Omental fat pad (tissue), 4 donors: ENCODE measurements around the gene DHCR7. TPM values are rescaled to one million over a fixed set of nuclear protein-coding genes. Genes with fewer than 3 reads are reported as not detected.

Experiments used
- ATAC-seq: fragments of 150-250 bp; one replicate; pipeline ENCODE4 v1.9.1; 2016; ENCODE audit warnings: mild to moderate bottlenecking, moderate library complexity; ENCODE audit not compliant: low FRiP score
- DNase-seq: peaks from one replicate; pipeline ENCODE4 v3.0.0-alpha.2; 2019; ENCODE audit warnings: low spot score
- total RNA-seq, 4 donors: library from RNA; depleted of rRNA; stranded (reverse); fragments of >200 nt; gene quantifications; one replicate each; pipeline ENCODE4 v1.1.0, GENCODE V29; 2016
- TF ChIP-seq, protein P1 (sequence below), 3 donors: fragments of 450-650 bp; IDR thresholded peaks; one replicate each; pipeline ENCODE4 v1.5.1; 2016 to 2017; ENCODE audit warnings: antibody characterized with exemption in 3 of 3, mild to moderate bottlenecking in 3 of 3, moderate library complexity in 2 of 3

Gene DHCR7
- total RNA-seq, 4 donors from 2014 or later: 12.9 to 76.5 (median 37.4) TPM

DNA sequence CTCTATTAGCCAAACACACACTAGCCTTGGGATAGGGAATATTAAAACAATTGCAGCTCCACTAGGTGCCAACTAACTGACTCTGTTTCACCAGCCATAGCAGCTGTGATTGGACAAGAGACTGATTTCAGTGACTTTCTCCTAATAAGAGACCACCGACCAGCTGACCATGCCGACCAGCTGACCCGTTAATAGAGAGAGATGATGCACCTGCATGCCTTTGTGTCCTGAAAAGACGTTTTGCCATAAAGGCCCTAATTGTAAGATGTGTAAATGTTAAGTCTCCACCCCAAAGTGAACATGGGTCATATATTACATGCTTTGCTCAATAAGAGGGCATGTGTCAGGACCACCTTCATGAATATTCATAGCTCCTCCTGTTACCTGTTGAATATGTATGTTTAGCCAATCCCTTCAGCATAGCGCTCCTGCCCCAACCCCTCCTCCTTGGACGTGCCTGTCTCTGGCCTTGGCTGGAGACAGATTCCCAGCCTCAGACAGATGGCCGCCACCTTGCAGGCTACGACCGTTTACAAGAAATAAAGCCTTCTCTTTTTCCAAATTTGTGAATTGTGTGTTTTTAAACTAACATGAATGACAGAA is 3.5 kb upstream of the DHCR7 start:
- TF ChIP-seq, protein P1, sequence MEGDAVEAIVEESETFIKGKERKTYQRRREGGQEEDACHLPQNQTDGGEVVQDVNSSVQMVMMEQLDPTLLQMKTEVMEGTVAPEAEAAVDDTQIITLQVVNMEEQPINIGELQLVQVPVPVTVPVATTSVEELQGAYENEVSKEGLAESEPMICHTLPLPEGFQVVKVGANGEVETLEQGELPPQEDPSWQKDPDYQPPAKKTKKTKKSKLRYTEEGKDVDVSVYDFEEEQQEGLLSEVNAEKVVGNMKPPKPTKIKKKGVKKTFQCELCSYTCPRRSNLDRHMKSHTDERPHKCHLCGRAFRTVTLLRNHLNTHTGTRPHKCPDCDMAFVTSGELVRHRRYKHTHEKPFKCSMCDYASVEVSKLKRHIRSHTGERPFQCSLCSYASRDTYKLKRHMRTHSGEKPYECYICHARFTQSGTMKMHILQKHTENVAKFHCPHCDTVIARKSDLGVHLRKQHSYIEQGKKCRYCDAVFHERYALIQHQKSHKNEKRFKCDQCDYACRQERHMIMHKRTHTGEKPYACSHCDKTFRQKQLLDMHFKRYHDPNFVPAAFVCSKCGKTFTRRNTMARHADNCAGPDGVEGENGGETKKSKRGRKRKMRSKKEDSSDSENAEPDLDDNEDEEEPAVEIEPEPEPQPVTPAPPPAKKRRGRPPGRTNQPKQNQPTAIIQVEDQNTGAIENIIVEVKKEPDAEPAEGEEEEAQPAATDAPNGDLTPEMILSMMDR (IDR thresholded peaks at IDR 0.05): no peak
- DNase-seq (no peak), ATAC-seq (no peak)

DNA sequence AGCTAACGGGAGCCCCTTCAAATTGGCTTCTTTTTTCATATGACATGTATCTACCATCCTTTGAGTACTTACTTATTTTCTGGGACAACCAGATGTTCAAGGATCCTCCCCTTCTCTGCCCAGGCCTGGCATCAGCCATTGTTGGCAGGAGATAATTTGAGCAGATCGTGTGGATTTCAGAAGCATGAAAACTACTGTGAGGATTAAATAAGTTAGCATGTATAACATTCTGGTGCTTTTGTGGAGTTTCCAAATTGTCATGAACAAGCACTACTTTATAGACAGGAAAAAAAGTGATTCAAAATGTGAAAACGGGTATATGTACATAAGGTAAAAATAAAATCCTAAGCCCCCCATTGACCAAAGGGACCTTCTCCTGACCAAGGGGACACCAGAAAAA is 2.7 kb upstream of the DHCR7 start:
- ATAC-seq: no peak
- TF ChIP-seq, protein P1 (IDR thresholded peaks at IDR 0.05): no peak
- no peak for DNase-seq

DNA sequence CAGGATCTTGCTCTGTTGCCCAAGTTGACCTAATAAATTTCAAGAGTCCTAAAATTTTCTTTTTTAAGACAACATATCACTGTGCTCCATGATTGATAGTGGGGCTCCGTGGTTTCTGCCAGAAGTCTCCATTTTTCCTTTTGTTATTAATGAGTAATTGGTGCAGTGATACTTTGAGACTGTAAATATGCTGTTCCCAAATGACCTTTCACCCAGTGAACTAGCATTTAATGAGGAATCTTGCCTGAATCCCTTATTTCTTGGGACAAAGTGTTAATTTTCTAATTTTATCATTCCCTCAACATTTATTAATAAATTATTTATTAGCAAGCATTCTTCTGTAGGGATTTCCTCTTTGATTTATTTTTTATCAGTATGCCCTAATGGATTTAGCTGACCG is 2.3 kb upstream of the DHCR7 start:
- TF ChIP-seq, protein P1 (IDR thresholded peaks at IDR 0.05): no peak
- DNase-seq (no peak), ATAC-seq (no peak)

DNA sequence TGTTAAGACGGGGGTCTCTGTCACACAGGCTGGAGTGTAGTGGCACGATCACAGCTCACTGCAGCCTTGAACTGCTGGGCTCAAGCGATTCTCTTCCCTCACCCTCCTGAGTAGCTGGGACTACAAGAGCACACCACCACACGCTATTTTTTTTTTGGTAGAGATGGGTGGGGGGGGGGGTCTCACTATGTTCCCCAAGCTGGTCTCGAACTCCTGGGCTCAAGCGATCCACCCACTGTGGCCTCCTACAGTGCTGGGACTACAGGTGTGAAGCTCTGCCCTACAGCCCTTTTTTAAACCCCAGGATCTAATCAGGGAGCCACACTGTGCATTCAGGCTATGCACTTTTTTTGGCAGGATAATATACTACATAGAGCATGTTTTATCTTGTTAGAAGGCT is 1.4 kb upstream of the DHCR7 start:
- no peak for DNase-seq
- TF ChIP-seq, protein P1 (IDR thresholded peaks at IDR 0.05): no peak
- ATAC-seq: no peak

DNA sequence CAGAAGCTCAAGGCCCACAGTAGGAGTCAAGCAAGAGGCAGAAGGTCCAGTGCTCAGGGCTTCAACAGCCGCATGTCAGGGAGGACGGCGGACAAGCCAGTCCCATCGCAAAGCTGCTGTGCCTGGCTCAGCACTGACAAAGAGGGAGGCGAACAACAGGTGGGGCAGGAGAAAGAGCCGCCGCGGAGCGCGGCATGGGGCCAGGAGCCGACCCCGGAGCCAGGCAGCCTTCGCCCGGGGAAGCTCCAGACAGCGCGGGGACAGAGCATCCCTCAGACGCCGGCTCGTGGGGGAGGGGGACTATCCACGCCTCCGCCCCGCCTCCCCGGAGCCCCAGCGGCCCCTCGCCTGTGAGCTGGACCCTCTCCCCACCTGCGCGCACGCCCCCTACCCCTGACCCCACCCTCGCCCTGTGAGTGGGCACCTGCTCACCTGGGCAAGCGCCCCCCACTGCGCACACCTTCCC is 369 bp downstream of the DHCR7 start:
- peak; percentile 22 for DNase-seq

DNA sequence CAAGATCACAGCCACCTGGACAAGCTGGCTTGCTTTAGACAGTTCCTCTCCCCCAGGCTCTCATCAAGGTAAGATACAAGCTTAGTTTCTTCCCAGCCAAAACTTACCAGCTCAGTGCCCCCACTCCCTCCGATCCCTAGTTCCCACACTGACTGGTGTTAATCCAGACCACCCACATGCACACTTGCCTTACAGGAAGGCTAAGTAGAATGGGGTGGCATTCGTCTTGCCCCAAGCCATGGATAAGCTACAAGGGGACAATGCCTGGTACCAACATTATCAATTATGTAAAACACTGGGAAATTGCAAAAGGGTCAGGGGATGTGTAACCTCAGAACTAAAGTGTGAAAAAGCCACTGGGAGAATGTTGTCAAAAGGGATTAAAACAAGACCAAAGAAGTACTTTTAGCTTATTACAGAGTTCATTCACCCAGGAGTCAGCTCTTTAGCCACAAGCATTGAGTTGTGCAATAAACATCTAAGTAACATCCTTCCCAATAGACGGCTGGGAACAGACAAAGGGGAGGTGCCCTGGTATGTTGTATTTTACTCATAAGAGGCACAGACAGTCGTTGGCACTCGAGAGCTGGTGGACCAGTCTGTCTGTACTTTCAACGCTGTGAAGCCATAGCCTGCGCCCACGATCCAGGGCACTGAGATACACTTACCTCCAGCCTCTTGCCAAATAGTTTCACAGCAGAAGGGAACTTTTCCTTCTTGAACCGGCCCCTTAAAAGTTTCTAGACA is 1.1 kb downstream of the DHCR7 start:
- peak; percentile 63 for ATAC-seq
- TF ChIP-seq, protein P1 (IDR thresholded peaks at IDR 0.05): no peak

More for the DNA sequence above, 369 bp downstream of the DHCR7 start:
- ATAC-seq: peak; percentile 24
- TF ChIP-seq, protein P1 (IDR thresholded peaks at IDR 0.05): no peak

DNA sequence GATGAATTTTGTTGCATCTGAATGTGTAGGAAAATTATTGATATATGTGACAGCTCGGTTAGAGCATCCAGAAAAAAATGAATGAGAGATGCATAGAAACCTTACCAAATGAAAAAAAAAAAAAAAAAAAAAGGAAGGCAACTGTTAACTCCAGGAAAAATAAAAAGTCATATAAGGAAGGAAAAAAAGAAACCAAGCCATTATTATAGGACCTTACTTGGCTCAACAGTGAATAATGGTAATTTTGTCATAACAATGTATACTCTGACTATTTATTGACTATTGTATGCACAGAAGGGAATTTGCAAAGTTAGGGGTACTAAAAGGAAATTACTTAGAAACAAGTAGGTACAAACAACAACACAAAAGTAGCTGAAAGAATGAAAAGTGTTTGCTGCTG is 2.0 kb downstream of the DHCR7 start:
- ATAC-seq (no peak), DNase-seq (no peak)
- TF ChIP-seq, protein P1 (IDR thresholded peaks at IDR 0.05): no peak

More for the DNA sequence above, 1.1 kb downstream of the DHCR7 start:
- DNase-seq: peak; percentile 53
